Measurements from ENCODE around the gene MPP1. TPM values are rescaled to one million over a fixed set of nuclear protein-coding genes. Genes with fewer than 3 reads are reported as not detected.
A peak's percentile ranks its signal among the peaks of the same experiment; 100 is the strongest.

MPP1 gene
- total RNA-seq, 1 donor from 2014 or later, result 36.3 TPM

- no peak for ATAC-seq
- DNase-seq, result no peak
- intact Hi-C loops (cut with micrococcal nuclease), result no loop called here
Observed at GRCh38 chrX:154784149-154784995, 20.9 kb downstream of the MPP1 start.

- DNase-seq (no peak), ATAC-seq (no peak)
- intact Hi-C loops (cut with micrococcal nuclease), result no loop called here
Observed at GRCh38 chrX:154780968-154781367, 24.3 kb downstream of the MPP1 start.

DNA sequence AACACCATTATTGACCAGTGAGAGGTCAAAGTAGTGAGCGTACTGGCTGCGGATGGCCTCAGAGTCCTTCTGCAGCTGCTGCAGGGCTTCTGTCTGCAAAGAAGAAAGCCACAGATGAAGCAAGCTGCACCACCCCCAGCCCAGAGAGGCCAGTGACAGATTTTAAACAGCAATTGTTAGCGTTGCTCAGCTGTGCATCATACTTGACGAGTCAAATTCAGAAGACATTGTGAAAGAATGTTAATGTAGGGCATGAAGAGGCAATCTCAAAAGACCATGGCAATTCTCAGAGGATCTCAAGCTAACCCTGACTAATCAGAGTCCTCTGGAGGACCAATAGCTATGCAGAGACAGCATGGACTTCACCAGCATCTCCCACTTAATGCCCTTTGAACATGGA lies 26.0 kb downstream of the MPP1 start:
- ATAC-seq (no peak), DNase-seq (no peak)
- intact Hi-C loops (cut with micrococcal nuclease), result no loop called here

- DNase-seq (no peak), ATAC-seq (no peak)
- intact Hi-C loops (cut with micrococcal nuclease), result no loop called here
Observed at GRCh38 chrX:154776753-154777152, 28.5 kb downstream of the MPP1 start.

DNA sequence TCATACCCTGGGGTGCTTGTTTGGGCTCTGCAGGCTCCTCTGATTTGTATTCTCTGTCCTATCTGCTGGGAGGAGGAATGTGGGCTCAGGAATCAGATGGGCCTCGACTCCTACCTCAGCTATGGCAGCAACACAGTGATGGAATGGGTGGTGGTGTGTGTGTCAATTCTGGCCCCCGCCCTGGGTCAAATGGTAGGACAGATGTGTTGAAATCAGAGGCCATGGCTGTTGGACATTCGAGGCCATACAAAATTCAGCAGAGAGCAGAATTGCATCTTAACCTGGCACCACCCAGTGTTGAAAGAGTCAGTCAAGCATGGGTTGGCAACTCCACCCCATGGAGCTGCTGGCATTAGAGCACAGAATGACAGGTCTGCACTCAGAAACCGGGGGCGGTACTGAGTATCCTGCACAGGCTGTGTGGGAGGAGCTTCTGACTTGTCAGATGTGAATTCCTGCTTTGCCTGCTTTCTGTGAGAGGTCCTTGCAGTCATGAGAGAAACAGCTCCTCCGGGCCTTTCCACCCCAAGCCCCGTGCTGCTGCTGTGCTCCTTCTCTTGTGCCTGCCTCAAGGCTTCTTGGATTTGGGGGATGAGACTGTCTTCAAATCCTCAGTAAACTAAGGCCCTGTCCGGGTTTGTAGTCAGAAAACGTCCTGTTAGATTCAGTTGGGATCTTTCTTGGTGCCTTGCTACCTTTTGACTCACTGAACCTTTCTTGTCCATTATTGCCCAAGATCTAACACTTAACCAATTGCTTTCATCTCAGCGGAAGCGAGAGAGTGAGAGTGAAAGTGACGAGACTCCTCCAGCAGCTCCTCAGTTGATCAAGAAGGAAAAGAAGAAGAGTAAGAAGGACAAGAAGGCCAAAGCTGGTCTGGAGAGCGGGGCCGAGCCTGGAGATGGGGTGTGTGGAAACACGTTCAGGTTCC lies 29.6 kb downstream of the MPP1 start:
- DNase-seq (peak; percentile 42), ATAC-seq (peak; percentile 95)
- intact Hi-C loops (cut with micrococcal nuclease), result no loop called here

DNA sequence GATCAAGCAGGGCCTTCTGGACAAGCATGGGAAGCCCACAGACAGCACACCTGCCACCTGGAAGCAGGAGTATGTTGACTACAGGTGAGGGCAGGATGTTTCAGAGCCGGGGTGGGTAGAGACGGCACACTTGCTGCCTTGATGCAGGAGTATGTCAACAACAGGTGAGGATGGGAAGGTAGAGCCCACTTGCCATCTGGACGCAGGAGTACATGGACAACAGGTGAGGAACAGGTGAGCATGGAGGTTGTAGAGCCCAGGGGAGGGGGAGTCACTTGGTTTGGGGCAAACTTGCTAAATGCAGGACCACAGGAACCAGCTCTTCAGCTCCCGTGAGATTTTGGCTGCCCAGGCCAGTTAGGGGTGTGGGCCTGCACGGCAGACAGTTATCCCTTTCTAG lies 30.7 kb downstream of the MPP1 start:
- intact Hi-C loops (cut with micrococcal nuclease), result no loop called here
- ATAC-seq (no peak), DNase-seq (no peak)

GRCh38 chrX:154762537-154763296 lies 42.6 kb downstream of the MPP1 start, which contains the start of gene DKC1:
DKC1 (plus strand) TSS chrX:154762864; CDS start chrX:154762966, 102 bp downstream.
- intact Hi-C loops (cut with micrococcal nuclease), result no loop called here
- peak; percentile 99 for ATAC-seq

GRCh38 chrX:154761977-154762536 lies 43.2 kb downstream of the MPP1 start:
- DNase-seq (no peak), ATAC-seq (no peak)
- intact Hi-C loops (cut with micrococcal nuclease), result no loop called here

More at GRCh38 chrX:154762537-154763296, 42.6 kb downstream of the MPP1 start, which contains the start of gene DKC1:
- DNase-seq, result peak; percentile 98

- ATAC-seq (no peak), DNase-seq (no peak)
- intact Hi-C loops (cut with micrococcal nuclease), result no loop called here
Observed at GRCh38 chrX:154758696-154759095, 46.6 kb downstream of the MPP1 start.

- ATAC-seq (peak; percentile 76), DNase-seq (no peak)
- intact Hi-C loops (cut with micrococcal nuclease), result no loop called here
Observed at GRCh38 chrX:154751669-154752271, 53.5 kb downstream of the MPP1 start.

GRCh38 chrX:154751203-154751668 lies 54.0 kb downstream of the MPP1 start:
- DNase-seq, result peak; percentile 48
- peak; percentile 45 for ATAC-seq
- intact Hi-C loops (cut with micrococcal nuclease), result no loop called here

DNA sequence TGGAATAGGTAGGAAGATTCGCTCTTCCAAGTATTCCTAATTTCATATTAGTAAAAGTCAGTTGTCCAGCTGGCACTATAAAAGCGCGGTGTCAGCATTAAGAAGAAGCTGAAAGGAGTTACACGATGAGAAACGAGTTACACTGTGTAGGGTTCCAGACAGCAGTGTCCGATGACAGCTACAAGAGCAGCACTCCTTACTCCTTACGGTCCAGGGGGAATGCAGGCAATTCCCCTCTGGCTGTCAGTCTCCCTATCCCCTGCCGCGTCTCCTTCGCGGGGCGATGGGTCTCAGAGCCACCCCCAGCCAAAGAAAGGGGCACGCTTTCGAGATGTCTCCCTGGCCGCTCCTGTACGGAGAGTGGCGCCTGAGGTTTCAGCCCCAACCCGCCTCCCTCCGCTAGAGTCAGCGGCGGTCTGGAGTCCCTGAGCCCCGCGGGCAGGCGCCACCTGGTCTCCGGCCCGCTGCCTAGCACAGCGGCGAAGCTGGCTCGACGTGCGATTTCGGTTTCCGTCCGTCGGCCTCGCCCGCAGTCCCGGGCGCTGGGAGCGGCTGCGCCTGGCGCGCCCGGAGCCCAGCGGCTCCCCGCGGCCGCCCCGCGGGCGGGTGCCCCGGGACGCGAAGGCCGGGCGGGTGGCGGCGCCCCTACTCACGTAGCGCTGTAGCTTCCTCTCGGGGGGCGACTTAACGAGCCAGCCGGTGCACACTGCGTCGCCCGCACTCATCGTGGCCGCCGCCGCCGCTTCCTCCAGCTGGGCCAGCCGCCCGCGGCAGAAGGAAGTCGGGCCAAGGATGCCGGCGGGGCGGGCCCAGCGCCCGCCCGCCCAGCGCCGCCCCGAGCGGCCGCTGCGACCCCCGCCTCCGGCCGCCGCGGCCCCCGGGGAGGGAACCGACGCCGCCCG lies 54.7 kb downstream of the MPP1 start, which contains the start of gene GAB3:
TSS of gene GAB3 (minus strand) at position 777 of the 902 bp plus-strand sequence. CDS start at position 725, 52 bp downstream.
- DNase-seq, result peak; percentile 63
- intact Hi-C loops (cut with micrococcal nuclease), result no loop called here

GRCh38 chrX:154749856-154750255 lies 55.4 kb downstream of the MPP1 start:
- DNase-seq, result no peak
- peak; percentile 23 for ATAC-seq
- intact Hi-C loops (cut with micrococcal nuclease), result no loop called here

More for the DNA sequence above, 54.7 kb downstream of the MPP1 start, which contains the start of gene GAB3:
- ATAC-seq, result peak; percentile 75

DNA sequence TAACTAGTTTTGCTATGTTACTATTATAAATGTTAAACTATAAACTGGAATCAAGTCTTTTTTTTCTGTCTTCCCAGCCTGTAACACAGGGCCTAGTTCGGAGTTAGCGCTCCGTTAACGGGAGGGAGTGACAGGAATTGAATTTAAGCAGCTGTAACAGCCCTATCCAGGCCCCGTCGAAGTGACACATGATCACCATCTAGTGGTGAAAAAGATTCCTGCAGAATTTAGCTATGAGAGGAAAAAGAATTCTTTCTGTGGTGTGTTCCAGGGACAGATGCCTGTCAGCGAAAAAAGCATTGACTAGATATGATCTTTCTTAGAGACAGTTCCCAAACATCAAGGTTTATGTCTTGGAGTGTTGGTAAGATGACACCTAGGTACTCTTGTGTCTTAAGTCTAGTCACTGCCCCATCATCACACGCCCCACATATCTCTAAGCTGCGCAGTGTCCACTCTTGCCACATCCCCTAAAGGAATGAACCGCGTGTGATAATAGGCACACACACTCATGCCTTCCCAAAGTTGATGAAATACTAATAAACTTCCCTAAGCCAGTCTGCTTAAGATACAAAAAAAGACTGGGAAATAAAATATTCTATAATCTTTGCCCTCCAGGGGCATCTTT lies 56.5 kb downstream of the MPP1 start:
- intact Hi-C loops (cut with micrococcal nuclease), result no loop called here
- no peak for DNase-seq
- ATAC-seq, result peak; percentile 62

DNA sequence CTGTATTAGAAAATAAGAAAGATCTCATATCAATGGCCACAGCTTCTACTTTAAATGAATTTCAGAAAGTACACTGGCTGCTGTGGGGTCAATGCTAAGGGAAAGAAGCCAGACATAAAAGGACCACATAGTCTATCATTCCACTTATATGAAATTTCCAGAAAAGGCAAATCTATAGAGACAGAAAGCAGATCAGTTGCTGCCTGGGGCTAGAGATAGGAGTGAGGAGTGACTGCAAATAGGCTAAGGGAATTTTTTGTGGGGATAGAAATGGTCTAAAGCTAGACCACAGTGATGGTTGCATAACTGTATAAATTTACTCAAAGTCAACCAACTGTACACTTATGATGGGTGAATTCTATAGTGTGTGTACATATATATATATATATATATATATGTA lies 62.7 kb downstream of the MPP1 start:
- DNase-seq (no peak), ATAC-seq (no peak)
- intact Hi-C loops (cut with micrococcal nuclease), result no loop called here

- intact Hi-C loops (cut with micrococcal nuclease), result no loop called here
- ATAC-seq, result no peak
Observed at GRCh38 chrX:154739952-154740465, 65.3 kb downstream of the MPP1 start.

More at GRCh38 chrX:154739952-154740465, 65.3 kb downstream of the MPP1 start:
- DNase-seq, result no peak
